WTC11 (cell line): ENCODE measurements around the gene PCGF2. TPM values are rescaled to one million over a fixed set of nuclear protein-coding genes. Genes with fewer than 3 reads are reported as not detected.
A peak's percentile ranks its signal among the peaks of the same experiment; 100 is the strongest.

Source experiments
- ATAC-seq: fragments of 200-7000 bp; cut with Tn5 transposase; 2 replicates; pipeline ENCODE4 v1.10.0; 2021; ENCODE audit warnings: mild to moderate bottlenecking, moderate library complexity
- CTCF ChIA-PET: fragments of 300-600 bp; sonication (Branson Sonifier 250); formaldehyde crosslinking; loops from one replicate; lab custom pipeline; 2021; ENCODE audit warnings: antibody characterized with exemption; lab: Charles Lee
- POLR2A ChIA-PET: fragments of 350-600 bp; sonication (Branson Sonifier 250); formaldehyde crosslinking; loops from one replicate; lab custom pipeline; 2021; ENCODE audit warnings: antibody characterized with exemption; lab: Charles Lee
- DNase-seq: peaks from one replicate; pipeline ENCODE4 v3.0.0; 2021; ENCODE audit warnings: low spot score
- H3K27ac Mint-ChIP-seq: 2 replicates; pipeline ENCODE4 v1.8.0; 2021; ENCODE audit warnings: mixed read lengths
- H3K27me3 Mint-ChIP-seq: 2 replicates; pipeline ENCODE4 v1.8.0; 2021; ENCODE audit warnings: low read depth, mild to moderate bottlenecking, moderate library complexity, mixed read lengths
- H3K36me3 Mint-ChIP-seq: 2 replicates; pipeline ENCODE4 v1.8.0; 2021; ENCODE audit warnings: mixed read lengths
- H3K4me1 Mint-ChIP-seq: 2 replicates; pipeline ENCODE4 v1.8.0; 2022; ENCODE audit warnings: mixed read lengths
- H3K4me3 Mint-ChIP-seq: 2 replicates; pipeline ENCODE4 v1.8.0; 2021; ENCODE audit warnings: mild to moderate bottlenecking, moderate library complexity, mixed read lengths
- H3K9me3 Mint-ChIP-seq: 2 replicates; pipeline ENCODE4 v1.8.0; 2021; ENCODE audit warnings: mixed read lengths
- ATF1 ChIP-seq: sonication (generic); formaldehyde crosslinking; IDR thresholded peaks from 2 replicates; pipeline ENCODE4 v1.8.1; 2023; ENCODE audit warnings: mild to moderate bottlenecking, moderate library complexity, missing genetic modification reagents
- CBFB ChIP-seq: sonication (generic); formaldehyde crosslinking; IDR thresholded peaks from 2 replicates; pipeline ENCODE4 v1.8.1; 2022; ENCODE audit warnings: mild to moderate bottlenecking, low read depth, missing genetic modification reagents
- EMX1 ChIP-seq: fragments of 250-450 bp; sonication (Bioruptor Pico); IDR thresholded peaks from 2 replicates; pipeline ENCODE4 v1.8.0; 2021; ENCODE audit warnings: mild to moderate bottlenecking
- FOXK1 ChIP-seq: sonication (generic); formaldehyde crosslinking; IDR thresholded peaks from 2 replicates; pipeline ENCODE4 v1.8.0; 2022; ENCODE audit warnings: mild to moderate bottlenecking, moderate library complexity, missing genetic modification reagents
- NFE2L1 ChIP-seq: sonication (generic); formaldehyde crosslinking; IDR thresholded peaks from 2 replicates; pipeline ENCODE4 v1.8.1; 2023; ENCODE audit warnings: missing genetic modification reagents
- SP1 ChIP-seq: sonication (generic); formaldehyde crosslinking; conservative IDR thresholded peaks from 2 replicates; pipeline ENCODE4 v1.8.1; 2022; ENCODE audit warnings: missing genetic modification reagents
- ZNF263 ChIP-seq: sonication (generic); formaldehyde crosslinking; IDR thresholded peaks from 2 replicates; pipeline ENCODE4 v1.8.1; 2022; ENCODE audit warnings: low read depth, mild to moderate bottlenecking, moderate library complexity, missing genetic modification reagents
- ZNF423 ChIP-seq: fragments of 250-450 bp; sonication (Bioruptor Pico); IDR thresholded peaks from 2 replicates; pipeline ENCODE4 v2.1.2; 2022; ENCODE audit warnings: mild to moderate bottlenecking, moderate library complexity
- ZNF671 ChIP-seq: fragments of 250-450 bp; sonication (Bioruptor Pico); IDR thresholded peaks from 2 replicates; pipeline ENCODE4 v1.8.0; 2021; ENCODE audit warnings: mild to moderate bottlenecking
- total RNA-seq: library from RNA; stranded (reverse); gene quantifications from 3 replicates; pipeline ENCODE4 v1.2.3, GENCODE V29; 2021
- TF ChIP-seq, protein P1 (sequence below): sonication (generic); formaldehyde crosslinking; IDR thresholded peaks from 2 replicates; pipeline ENCODE4 v1.8.1; 2023; ENCODE audit warnings: mild to moderate bottlenecking, moderate library complexity, missing genetic modification reagents
- TF ChIP-seq, protein P2 (sequence below): fragments of 200-600 bp; IDR thresholded peaks from 2 replicates; pipeline ENCODE4 v1.8.0; 2022; ENCODE audit warnings: antibody characterized with exemption

PCGF2 gene
- total RNA-seq, 1 experiment from 2014 or later = 104 TPM

DNA sequence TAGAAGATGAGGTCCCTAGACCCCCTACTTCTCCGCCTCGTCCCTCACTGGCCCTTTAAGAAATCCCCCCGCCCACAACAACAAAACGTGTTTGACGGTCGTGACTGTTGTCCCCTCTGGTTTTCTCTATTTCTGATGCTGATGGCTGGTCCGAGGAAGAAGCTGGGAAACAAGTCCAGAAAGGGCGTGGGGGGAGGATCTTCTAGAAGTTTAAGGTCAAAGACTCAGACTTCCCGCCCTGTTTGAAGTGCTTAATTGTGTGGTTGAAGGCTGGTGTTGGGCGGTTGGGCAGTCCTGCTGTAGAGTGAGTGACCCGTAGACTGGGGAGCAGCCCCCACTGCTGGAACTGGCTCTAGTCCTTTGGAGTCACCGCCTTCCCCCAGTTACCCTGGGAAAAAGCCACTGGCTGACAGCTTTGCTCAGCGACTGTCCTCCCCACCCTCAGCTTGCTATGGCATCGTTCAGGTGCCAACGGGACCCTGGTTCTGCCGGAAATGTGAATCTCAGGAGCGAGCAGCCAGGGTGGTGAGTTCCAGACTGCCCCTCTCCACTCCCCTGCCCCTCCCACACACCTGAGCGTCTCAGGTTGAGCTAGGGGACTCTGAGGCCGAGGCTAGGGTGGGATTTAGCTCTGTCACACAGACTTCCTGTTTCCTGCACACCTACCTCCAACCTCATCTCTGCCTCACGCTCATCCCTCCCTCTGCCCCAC, 41.5 kb downstream of the PCGF2 start:
- Mint-ChIP-seq H3K27me3 (peaks cover 71% of the 10 kb centered on the region), H3K4me3 (peak overlapping the region; percentile 77), H3K27ac (peak overlapping the region; percentile 17; the same call in 1 of the 2 replicates), H3K4me1 (peaks cover 55% of the 10 kb centered on the region), H3K36me3 (0 out of 2 replicates have a peak, but pooled peaks cover 3% of the 10 kb centered on the region), H3K9me3 (no peaks in the 10 kb centered on the region)
- CTCF ChIA-PET = interaction anchor here (0.6 to 4.9 kb wide), 15 partner anchors 10 to 458 kb away, joined by 3 to 28 read pairs (median 4); partner anchors contain the start of gene SRCIN1
- ATAC-seq (no peak), DNase-seq (no peak)
- TF ChIP-seq FOXK1 (CRISPR knock-in tag) (0 out of 2 replicates have a peak, but pooled peaks have one; percentile 25), NFE2L1 (no peak)
- POLR2A ChIA-PET = interaction anchor here (1.4 to 4.2 kb wide), 4 partner anchors 9 to 21 kb away, joined by 5 to 15 read pairs (median 6); no protein-coding TSS in a partner anchor

DNA sequence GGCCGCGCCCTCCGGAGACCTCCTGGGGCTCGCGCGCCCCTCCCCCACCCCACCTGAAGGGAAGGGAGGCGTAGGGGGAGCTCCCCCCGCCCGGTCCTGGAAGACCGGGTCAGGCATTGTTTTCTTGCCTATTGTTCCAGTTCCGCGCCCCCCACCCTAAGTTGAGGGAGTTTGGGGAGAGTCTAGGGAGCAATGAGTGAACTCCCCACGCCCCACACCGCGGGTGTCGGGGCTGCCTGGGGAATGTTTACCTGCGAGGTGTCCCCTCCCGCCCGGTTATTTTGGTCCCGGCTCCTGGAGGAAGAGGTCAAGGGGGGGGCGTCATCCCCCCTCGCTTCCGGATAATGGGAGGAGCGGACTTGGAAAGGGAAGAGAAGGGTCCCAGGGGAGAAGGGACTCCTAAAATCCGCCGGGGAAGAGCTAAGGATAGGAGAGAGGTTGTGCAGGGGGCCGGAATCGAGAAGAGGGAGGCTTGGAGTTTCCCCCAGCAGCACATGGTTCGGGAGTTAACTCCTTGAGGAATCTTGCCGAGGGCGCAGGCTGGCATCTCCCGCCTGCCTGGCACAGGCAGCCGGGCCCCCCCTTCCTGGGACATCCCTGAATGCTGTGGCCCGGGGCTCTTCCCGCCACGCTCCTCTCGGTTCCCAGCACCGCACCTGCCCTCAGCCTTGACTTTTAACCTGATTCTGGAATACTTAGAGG, 42.2 kb downstream of the PCGF2 start:
- peak; percentile 0; the same call in 1 of the 2 replicates for ATAC-seq
- Mint-ChIP-seq H3K27ac (peak overlapping the region; percentile 17; the same call in 1 of the 2 replicates), H3K9me3 (no peaks in the 10 kb centered on the region), H3K4me1 (peaks cover 55% of the 10 kb centered on the region), H3K27me3 (peaks cover 79% of the 10 kb centered on the region), H3K4me3 (peak overlapping the region; percentile 77), H3K36me3 (0 out of 2 replicates have a peak, but pooled peaks cover 3% of the 10 kb centered on the region)
- DNase-seq = peak; percentile 63
- TF ChIP-seq, protein P1, sequence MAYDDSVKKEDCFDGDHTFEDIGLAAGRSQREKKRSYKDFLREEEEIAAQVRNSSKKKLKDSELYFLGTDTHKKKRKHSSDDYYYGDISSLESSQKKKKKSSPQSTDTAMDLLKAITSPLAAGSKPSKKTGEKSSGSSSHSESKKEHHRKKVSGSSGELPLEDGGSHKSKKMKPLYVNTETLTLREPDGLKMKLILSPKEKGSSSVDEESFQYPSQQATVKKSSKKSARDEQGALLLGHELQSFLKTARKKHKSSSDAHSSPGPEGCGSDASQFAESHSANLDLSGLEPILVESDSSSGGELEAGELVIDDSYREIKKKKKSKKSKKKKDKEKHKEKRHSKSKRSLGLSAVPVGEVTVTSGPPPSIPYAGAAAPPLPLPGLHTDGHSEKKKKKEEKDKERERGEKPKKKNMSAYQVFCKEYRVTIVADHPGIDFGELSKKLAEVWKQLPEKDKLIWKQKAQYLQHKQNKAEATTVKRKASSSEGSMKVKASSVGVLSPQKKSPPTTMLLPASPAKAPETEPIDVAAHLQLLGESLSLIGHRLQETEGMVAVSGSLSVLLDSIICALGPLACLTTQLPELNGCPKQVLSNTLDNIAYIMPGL (CRISPR knock-in tag) = peak; percentile 40; the same call in 1 of the 2 replicates
- TF ChIP-seq ATF1 (CRISPR knock-in tag) (no peak), ZNF671 (no peak), SP1 (0 out of 2 replicates have a peak, but pooled peaks have one; percentile 1), ZNF423 (CRISPR knock-in tag) (0 out of 2 replicates have a peak, but pooled peaks have one; percentile 9), CBFB (no peak), ZNF263 (CRISPR knock-in tag) (no peak)
- TF ChIP-seq, protein P2, sequence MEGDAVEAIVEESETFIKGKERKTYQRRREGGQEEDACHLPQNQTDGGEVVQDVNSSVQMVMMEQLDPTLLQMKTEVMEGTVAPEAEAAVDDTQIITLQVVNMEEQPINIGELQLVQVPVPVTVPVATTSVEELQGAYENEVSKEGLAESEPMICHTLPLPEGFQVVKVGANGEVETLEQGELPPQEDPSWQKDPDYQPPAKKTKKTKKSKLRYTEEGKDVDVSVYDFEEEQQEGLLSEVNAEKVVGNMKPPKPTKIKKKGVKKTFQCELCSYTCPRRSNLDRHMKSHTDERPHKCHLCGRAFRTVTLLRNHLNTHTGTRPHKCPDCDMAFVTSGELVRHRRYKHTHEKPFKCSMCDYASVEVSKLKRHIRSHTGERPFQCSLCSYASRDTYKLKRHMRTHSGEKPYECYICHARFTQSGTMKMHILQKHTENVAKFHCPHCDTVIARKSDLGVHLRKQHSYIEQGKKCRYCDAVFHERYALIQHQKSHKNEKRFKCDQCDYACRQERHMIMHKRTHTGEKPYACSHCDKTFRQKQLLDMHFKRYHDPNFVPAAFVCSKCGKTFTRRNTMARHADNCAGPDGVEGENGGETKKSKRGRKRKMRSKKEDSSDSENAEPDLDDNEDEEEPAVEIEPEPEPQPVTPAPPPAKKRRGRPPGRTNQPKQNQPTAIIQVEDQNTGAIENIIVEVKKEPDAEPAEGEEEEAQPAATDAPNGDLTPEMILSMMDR = no peak
- POLR2A ChIA-PET = interaction anchor here (1.3 to 4.2 kb wide), 4 partner anchors 10 to 29 kb away, joined by 3 to 15 read pairs (median 6); no protein-coding TSS in a partner anchor
- CTCF ChIA-PET = interaction anchor here (0.6 to 4.9 kb wide), 15 partner anchors 10 to 459 kb away, joined by 3 to 28 read pairs (median 5); no protein-coding TSS in a partner anchor

DNA sequence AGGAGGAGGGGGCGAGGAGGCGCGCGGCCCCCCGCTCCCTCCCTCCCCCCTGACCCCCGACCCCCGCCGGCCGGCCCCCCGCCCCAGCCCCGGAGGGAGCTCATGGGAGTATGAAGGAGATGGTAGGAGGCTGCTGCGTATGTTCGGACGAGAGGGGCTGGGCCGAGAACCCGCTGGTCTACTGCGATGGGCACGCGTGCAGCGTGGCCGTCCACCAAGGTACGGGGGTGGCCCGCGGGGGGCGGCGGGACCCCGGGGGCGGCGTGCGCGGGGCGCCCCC, 42.7 kb downstream of the PCGF2 start:
- Mint-ChIP-seq H3K36me3 (0 out of 2 replicates have a peak, but pooled peaks cover 3% of the 10 kb centered on the region), H3K27me3 (peaks cover 83% of the 10 kb centered on the region)
- no peak for ATAC-seq

More for the DNA sequence above, 42.7 kb downstream of the PCGF2 start:
- Mint-ChIP-seq H3K9me3 (no peaks in the 10 kb centered on the region), H3K4me1 (peaks cover 56% of the 10 kb centered on the region), H3K27ac (no peak overlapping the region), H3K4me3 (peak overlapping the region; percentile 45; the same call in 1 of the 2 replicates)
- TF ChIP-seq SP1 (0 out of 2 replicates have a peak, but pooled peaks have one; percentile 3), EMX1 (CRISPR knock-in tag) (no peak)
- no peak for DNase-seq
- ChIA-PET CTCF (interaction anchor here (0.7 to 4.9 kb wide), 10 partner anchors 14 to 282 kb away, joined by 3 to 28 read pairs (median 6); no protein-coding TSS in a partner anchor), POLR2A (interaction anchor here (1.1 to 4.2 kb wide), 5 partner anchors 10 to 254 kb away, joined by 3 to 15 read pairs (median 5); no protein-coding TSS in a partner anchor)
